HG03439 (cell line): ENCODE measurements around the gene MED22.
"Not testable (repeated sequence)": the region's sequence is repeated elsewhere in the genome, so short reads cannot be mapped to it uniquely, and the experiment has no call there.

Source experiments
- ATAC-seq: cut with Tn5 transposase; IDR thresholded peaks from one replicate; pipeline ENCODE4 v1.9.1; 2021; ENCODE audit warnings: mild to moderate bottlenecking, moderate library complexity; ENCODE audit not compliant: unreplicated experiment

The MED22 gene

DNA sequence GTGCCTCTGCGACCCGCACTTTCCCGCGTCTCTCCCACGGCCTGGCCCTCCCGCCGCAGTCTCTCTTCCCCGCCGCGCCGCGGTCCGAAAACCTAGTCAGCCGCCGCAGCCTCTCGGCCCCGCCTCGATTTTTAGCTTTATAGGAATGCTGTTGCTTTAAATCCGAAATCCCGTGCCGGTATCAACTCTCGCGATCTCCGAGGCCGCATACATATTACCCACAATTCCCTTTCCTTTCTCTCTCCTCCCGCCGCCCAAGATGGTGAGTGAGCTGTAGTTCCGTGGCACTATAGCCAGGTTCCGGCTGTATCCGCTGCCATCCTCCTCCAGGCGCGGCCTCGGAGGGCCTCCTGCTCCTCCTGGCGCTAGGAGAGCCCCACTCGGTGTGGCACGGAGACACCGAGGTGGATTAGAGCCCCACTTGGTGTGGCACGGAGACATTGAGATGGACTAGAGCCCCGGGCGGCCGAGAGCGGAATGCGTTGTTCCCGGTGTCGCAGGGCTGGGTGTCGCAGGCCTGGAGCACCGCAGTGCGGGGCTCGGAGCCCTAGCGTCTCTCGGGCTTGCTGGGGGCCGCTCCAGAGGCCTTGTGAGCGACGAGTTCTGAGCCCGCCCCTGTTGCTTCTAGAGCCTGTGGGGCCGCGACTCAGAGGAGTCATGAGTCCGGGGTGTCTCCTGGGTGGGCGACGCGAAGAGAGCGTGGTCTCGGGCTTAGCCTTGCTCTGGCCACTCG lies at the start of gene MED22, which contains the start of gene RPL7A:
Gene MED22 (minus strand): TSS at position 147 of the 733 bp plus-strand sequence. CDS start 1,469 bp downstream, outside the sequence.
Gene RPL7A (plus strand): TSS at position 234 of the 733 bp plus-strand sequence. CDS start 26 bp downstream, at position 260.
- ATAC-seq: peak; percentile 79

GRCh38 chr9:133397370-133397769 lies 49.4 kb upstream of the MED22 start:
- ATAC-seq: no peak

- ATAC-seq: no peak
These were observed 49.0 kb upstream of the MED22 start for GRCh38 chr9:133396952-133397351.

DNA sequence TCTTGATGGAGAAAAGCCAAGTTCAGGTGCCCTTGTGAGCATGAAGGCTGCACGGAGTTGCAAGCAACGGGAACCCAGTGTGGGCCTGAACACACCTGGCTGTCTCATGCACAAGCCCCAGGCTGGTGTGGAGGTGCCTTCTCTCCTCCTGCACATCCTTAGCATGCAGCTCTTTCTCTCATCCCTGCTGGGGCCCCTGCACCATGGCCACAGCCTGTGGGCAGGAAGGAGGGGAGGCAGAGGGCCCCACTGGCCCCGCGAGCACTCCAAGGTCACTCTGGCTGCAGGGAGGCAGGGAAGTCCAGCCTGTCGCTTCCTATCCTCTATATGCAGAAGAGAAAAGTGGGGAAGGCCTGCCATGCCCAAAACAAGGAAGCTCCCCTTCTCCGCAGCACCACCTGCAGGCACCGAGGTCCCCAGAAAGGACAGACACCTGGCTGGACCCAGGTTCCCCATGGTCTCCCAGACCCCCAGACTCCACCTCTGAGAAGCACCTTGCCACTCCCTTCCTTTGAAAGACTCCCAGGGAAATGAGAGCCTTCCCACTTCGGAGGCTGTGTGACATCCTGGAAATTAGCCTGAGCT lies 46.8 kb upstream of the MED22 start:
- ATAC-seq: no peak

- no peak for ATAC-seq
These were observed 45.5 kb upstream of the MED22 start for GRCh38 chr9:133393399-133393798.

- ATAC-seq: not testable (repeated sequence)
These were observed 44.4 kb upstream of the MED22 start for GRCh38 chr9:133392308-133392707.

DNA sequence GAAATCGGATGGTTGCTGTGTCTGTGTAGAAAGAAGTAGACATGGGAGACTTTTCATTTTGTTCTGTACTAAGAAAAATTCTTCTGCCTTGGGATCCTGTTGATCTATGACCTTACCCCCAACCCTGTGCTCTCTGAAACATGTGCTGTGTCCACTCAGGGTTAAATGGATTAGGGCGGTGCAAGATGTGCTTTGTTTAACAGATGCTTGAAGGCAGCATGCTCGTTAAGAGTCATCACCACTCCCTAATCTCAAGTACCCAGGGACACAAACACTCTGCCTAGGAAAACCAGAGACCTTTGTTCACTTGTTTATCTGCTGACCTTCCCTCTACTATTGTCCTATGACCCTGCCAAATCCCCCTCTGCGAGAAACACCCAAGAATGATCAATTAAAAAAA lies 43.5 kb upstream of the MED22 start:
- not testable (repeated sequence) for ATAC-seq

DNA sequence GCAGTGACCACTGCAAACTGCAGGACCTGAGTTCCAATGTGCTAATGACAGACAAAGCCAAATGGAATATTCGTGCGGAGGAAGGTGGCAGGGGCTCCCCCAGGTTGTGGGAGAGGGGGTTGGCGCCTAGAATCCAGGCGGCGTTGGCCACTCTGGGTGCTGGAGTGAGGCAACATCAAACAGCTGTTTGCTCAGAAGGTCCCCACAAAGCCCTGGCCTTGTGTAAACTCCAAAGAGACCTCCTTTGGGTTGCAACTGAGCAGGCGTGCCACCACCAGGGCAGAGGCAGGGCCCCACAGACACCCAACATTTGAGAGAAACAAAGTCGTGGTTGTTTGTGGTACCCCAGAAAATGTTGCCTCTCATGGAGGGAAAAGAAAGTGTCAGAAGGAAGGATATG lies 42.8 kb upstream of the MED22 start:
- no peak for ATAC-seq

DNA sequence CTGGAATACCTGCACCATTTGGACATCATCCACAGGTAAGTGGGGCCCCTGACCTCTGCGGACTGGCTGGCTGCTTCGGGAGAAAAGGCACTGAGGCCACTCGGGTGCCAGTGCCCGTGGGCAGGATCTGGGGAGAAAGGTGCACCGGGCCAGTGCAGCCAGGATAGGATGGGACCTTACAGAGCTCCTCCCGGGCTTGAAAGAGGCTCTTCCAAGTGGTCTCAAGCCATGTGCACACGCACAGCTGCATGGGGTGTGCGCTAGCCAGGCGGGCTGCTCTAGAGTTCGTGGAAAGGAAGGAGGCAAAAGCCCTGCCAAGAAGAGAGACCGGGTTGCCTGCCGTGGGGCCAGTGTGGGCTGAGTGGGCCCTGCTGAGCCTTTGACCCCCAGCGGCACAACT lies 41.6 kb upstream of the MED22 start:
- no peak for ATAC-seq

- no peak for ATAC-seq
These were observed 41.2 kb upstream of the MED22 start for GRCh38 chr9:133389025-133389557.

DNA sequence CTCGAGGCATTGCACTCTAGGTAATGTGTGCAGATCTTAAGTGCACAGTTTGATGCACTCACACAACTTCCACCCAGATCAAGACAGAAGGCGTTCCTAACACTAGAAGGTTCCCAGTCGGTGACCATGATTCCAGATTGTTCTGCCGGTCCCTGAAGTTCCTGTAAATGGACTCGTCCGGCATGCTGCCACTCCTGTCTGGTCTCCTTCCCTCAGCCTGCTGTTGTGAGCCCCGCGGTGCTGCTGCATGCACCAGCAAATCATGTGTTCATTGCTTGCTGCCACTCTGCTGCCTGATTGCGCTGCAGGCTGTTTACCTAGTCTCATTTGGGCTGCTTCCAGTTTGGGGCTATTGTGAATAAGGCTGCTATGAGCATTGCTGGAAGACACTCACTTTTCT lies 39.7 kb upstream of the MED22 start:
- ATAC-seq: no peak

DNA sequence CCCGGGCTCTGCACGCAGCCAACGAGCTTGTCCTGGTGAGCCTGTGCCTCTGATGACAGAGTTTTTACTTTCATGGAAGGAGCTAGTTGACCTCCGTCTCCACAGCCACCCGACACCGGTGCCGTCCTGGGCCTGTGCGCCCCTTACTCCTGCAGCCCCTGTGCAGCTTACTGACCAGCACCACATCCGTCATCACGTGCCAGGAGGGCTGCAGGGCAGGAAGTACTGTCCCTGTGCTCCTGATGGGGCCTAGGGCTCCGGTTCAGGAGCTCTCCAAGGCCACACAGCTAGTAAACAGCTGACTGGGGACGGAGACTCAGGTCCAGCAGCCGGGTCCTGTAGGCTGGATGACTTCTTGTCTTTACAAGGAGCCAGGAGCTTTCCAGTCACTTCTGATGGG lies 38.4 kb upstream of the MED22 start:
- ATAC-seq: no peak

- ATAC-seq: no peak
These were observed 37.5 kb upstream of the MED22 start for GRCh38 chr9:133385452-133385851.

DNA sequence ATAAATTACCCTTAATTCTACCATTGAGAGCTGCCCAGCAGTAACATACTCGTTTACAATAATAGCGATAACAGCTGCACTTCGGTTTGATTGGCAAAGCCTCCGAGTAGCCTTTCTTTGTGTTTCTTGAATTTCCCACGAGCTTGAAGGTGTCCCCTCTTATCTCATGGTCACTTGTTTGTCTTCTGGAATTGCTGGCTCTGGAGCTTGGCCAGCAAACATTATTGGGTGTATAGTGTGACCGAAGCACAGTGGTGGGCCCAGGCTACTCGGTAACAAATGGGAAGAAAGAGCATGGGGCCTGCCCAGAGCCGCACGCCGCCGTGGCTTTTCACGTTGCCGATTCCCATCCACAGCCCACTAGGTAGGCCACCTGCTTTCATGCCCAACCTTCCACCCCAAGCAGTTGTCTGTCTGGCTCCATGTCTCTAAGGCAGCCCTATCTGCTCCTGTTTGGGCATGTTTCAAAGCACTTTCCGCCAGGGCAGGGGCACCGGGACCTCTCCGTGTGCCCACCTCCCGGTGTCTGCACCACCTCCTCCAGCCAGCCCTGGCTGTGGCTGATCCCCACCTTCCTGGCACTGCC lies 36.9 kb upstream of the MED22 start:
- ATAC-seq: no peak

DNA sequence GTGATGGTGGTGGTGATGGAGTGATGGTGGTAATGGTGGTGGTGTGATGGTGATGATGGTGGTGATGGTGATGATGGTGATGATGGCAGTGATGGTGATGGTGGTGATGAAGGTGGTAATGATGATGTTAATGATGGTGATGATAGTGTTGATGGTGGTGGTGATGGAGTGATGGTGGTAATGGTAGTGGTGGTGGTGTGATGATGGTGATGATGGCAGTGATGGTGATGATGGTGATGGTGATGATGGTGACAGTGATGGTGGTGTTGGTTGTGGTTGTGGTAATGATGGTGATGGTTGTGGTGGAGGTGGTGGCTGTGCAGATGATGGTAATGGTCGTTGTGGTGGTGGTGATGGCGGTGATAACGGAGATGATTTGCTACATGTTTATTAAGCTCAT lies 35.5 kb upstream of the MED22 start:
- no peak for ATAC-seq

- no peak for ATAC-seq
These were observed 34.7 kb upstream of the MED22 start for GRCh38 chr9:133382507-133383141.

DNA sequence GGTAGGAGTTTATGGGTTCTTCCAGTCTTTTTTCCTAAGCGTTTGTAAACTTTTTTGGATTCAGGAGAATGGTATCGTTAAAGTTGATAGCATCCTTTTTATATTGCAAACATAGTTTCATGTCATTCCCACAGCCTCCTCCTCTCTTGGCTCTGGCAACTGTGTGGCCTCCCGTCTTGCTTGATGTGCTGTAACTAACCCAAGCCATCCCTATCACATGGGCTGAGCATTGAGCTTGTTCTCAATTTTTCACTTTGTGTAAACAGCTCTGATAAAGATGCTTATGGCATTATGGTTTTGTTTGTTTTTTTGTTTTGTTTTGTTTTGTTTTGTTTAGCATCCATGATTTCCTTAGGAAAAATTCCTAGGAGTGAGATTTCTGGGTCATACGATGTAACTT lies 32.8 kb upstream of the MED22 start:
- ATAC-seq: no peak

DNA sequence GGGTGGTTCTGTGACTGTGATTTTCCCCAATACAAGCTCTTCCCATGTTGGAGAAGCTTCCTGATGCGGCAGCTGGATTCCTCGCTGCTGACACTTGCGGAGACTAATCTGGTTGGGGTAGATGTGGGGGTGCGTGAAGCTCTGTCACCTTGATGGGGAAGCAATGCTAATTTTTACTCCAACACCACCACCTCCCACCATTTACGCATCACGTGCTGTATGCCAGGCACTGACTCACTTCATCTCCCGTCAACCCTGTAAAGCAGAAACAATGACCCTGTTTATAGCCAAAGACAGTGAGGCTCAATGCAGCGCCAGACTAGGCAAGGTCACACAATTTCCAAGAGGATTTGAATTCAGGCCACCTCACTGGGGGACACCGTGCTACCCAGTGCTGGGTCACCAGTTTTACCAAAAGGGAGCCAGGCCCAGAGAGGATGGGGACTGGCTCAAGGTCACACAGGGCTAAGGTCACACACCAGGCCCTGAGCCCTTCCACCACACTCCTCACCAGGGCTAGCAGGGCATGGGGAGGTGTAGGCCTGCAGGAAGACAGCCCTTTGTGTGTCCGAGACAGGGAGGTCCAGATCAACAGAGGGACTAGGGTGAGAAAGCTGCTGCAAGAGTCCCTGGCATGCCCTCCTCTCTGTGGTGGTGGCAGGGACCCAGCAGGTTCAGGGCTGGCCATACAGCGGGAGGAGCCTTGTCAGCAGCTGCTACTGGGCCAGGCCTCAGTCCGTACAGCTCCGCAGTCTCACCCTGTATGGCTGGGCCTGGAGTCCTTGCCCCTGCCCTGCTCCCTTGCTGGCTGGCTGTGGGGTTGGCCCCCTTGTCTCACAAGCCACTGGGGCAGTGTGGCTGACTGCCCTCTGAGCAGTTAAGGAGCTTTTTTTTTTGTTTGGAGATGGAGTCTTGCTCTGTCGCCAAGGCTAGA lies 31.5 kb upstream of the MED22 start:
- no peak for ATAC-seq

GRCh38 chr9:133378408-133378962 lies 30.6 kb upstream of the MED22 start:
- ATAC-seq: no peak

DNA sequence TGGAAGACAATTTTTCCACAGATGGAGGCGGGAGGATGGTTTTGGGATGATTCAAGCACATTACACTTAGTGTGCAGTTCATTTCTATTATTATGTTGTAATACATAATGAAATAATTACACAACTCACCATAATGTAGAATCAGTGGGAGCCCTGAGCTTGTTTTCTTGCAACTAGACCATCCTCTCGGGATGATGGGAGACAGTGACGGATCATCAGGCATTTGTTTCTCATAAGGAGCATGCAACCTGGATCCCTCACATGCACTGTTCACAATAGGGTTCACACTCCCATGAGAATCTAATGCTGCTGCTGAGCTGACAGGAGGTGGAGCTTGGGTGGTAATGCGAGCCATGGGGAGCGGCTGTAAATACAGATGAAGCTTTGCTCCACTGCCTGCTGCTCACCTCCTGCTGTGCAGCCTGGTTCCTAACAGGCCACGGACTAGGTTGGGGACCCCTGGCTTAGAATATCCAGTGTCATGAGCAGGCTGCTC lies 29.8 kb upstream of the MED22 start:
- no peak for ATAC-seq
